HCT116 (cell line): ENCODE measurements around the gene CLSTN1. TPM values are rescaled to one million over a fixed set of nuclear protein-coding genes. Genes with fewer than 3 reads are reported as not detected.

Experiments
- ATAC-seq: fragments of 200-7000 bp; cut with Tn5 transposase; 2 replicates; pipeline ENCODE4 v1.9.1; 2020; ENCODE audit warnings: mild to moderate bottlenecking, moderate library complexity
- BruUV-seq: library from RNA; stranded (reverse); fragments of 400-500 nt; replicated peaks from 2 replicates; lab custom pipeline; 2021; lab: Mats Ljungman, UMichigan
- CTCF ChIA-PET: fragments of 300-600 bp; sonication (Branson Sonifier 250); formaldehyde crosslinking; loops from one replicate; lab custom pipeline; 2021; ENCODE audit warnings: antibody characterized with exemption; lab: Charles Lee
- POLR2A ChIA-PET: fragments of 300-600, 350-600 bp; sonication (Branson Sonifier 250); formaldehyde crosslinking; loops from one replicate; lab custom pipeline; 2021; ENCODE audit warnings: antibody characterized with exemption; lab: Charles Lee
- RAD21 ChIA-PET, 2 experiments: fragments of 300-600 bp; sonication (Branson Sonifier 250); formaldehyde crosslinking; loops; one replicate each; lab custom pipeline; 2023; ENCODE audit warnings: low total read pairs in 2 of 2; ENCODE audit not compliant: uncharacterized antibody in 2 of 2, unreplicated experiment in 2 of 2, low non-redundant PET in 1 of 2; lab: Charles Lee
- DNase-seq: peaks from one replicate; pipeline ENCODE4 v3.0.0-alpha.2; 2010; ENCODE audit warnings: low read depth, low spot score
- H2AFZ ChIP-seq: fragments of 200-600 bp; shearing (Covaris generic), sonication (generic); 2 replicates; pipeline ENCODE4 v1.6.1; 2017; ENCODE audit warnings: low read depth, mixed run types, mixed read lengths, antibody characterized with exemption, low read length; ENCODE audit not compliant: poor library complexity, severe bottlenecking
- H3K27ac ChIP-seq: 2 replicates; pipeline ENCODE4 v1.5.1; 2012; ENCODE audit warnings: low read depth, low read length
- H3K27me3 ChIP-seq: fragments of 200-600 bp; sonication (generic); 2 replicates; pipeline ENCODE4 v1.6.1; 2016; ENCODE audit warnings: mixed run types, low read length, mixed read lengths; ENCODE audit not compliant: insufficient read depth
- H3K36me3 ChIP-seq, 2 experiments: fragments of 200-500 bp in 1 of 2; fragments of 200-600 bp in 1 of 2; sonication (Bioruptor generic) in 1 of 2; sonication (generic) in 1 of 2; 2 replicates each; pipeline versions ENCODE4 v1.5.1 to v1.6.1; 2014 to 2016; ENCODE audit warnings: low read length in 2 of 2, inconsistent platforms in 1 of 2, mixed read lengths in 1 of 2, mixed run types in 1 of 2; ENCODE audit not compliant: insufficient read depth in 2 of 2, control insufficient read depth in 1 of 2
- H3K4me1 ChIP-seq, 2 experiments: fragments of 200-600 bp in 1 of 2; sonication (generic) in 1 of 2; 2 replicates each; pipeline versions ENCODE4 v1.5.1 to v1.6.1; 2012 to 2017; ENCODE audit warnings: low read length in 2 of 2, inconsistent platforms in 1 of 2, mild to moderate bottlenecking in 1 of 2, mixed read lengths in 1 of 2, mixed run types in 1 of 2, moderate library complexity in 1 of 2; ENCODE audit not compliant: insufficient read depth in 2 of 2, control insufficient read depth in 1 of 2
- H3K4me2 ChIP-seq: fragments of 200-600 bp; sonication (generic); 2 replicates; pipeline ENCODE4 v1.6.1; 2017; ENCODE audit warnings: mixed run types, low read length, mixed read lengths
- H3K4me3 ChIP-seq, 2 experiments: fragments of 200-600 bp in 1 of 2; sonication (generic) in 1 of 2; replicated peaks in 1 of 2; 2 replicates each; pipeline ENCODE4 v1.5.1; 2011 to 2016; ENCODE audit warnings: low read length in 2 of 2, control low read depth in 1 of 2, low read depth in 1 of 2, mild to moderate bottlenecking in 1 of 2, mixed read lengths in 1 of 2, mixed run types in 1 of 2
- H3K79me2 ChIP-seq: fragments of 200-600 bp; sonication (generic); 2 replicates; pipeline ENCODE4 v1.6.1; 2017; ENCODE audit warnings: mild to moderate bottlenecking, mixed run types, low read length, moderate library complexity, mixed read lengths; ENCODE audit not compliant: insufficient read depth
- H3K9ac ChIP-seq: fragments of 200-600 bp; sonication (generic); 2 replicates; pipeline ENCODE4 v1.6.1; 2016; ENCODE audit warnings: low read length, mixed read lengths
- H3K9me2 ChIP-seq: fragments of 200-600 bp; sonication (generic), shearing (Covaris generic); 2 replicates; pipeline ENCODE4 v1.6.1; 2017; ENCODE audit warnings: mixed run types, mild to moderate bottlenecking, moderate library complexity; ENCODE audit not compliant: insufficient read depth
- H3K9me3 ChIP-seq, 2 experiments: fragments of 200-500 bp in 1 of 2; fragments of 200-600 bp in 1 of 2; sonication (Bioruptor generic) in 1 of 2; sonication (generic) in 1 of 2; 2 replicates each; pipeline ENCODE4 v1.6.1; 2014 to 2017; ENCODE audit warnings: low read length in 2 of 2, mixed read lengths in 2 of 2, inconsistent platforms in 1 of 2, low read depth in 1 of 2, mild to moderate bottlenecking in 1 of 2, mixed run types in 1 of 2, moderate library complexity in 1 of 2; ENCODE audit not compliant: control insufficient read depth in 1 of 2, insufficient read depth in 1 of 2
- H4K20me1 ChIP-seq: fragments of 200-600 bp; sonication (generic), shearing (Covaris generic); 2 replicates; pipeline ENCODE4 v1.6.1; 2017; ENCODE audit warnings: mixed run types, mild to moderate bottlenecking, moderate library complexity; ENCODE audit not compliant: insufficient read depth
- CBX3 ChIP-seq: IDR thresholded peaks from 2 replicates; pipeline ENCODE4 v1.6.1; 2012; ENCODE audit warnings: low read depth
- EGR1 ChIP-seq: IDR thresholded peaks from 2 replicates; pipeline ENCODE4 v1.6.1; 2012; ENCODE audit warnings: low read depth
- ELF1 ChIP-seq: IDR thresholded peaks from 2 replicates; pipeline ENCODE4 v1.6.1; 2012; ENCODE audit warnings: low read depth, borderline replicate concordance
- EZH2phosphoT487 ChIP-seq: fragments of 200-600 bp; IDR thresholded peaks from 2 replicates; pipeline ENCODE4 v1.6.1; 2018; ENCODE audit warnings: antibody characterized with exemption, borderline replicate concordance
- FOSL1 ChIP-seq: IDR thresholded peaks from 2 replicates; pipeline ENCODE4 v1.6.1; 2012; ENCODE audit warnings: low read depth
- POLR2A ChIP-seq: IDR thresholded peaks from 2 replicates; pipeline ENCODE4 v1.7.0; 2011; ENCODE audit warnings: borderline replicate concordance; ENCODE audit not compliant: insufficient read depth, insufficient read length; ENCODE audit errors: extremely low read depth
- POLR2AphosphoS5 ChIP-seq: IDR thresholded peaks from 2 replicates; pipeline ENCODE4 v1.6.1; 2011; ENCODE audit warnings: mild to moderate bottlenecking, low read depth, low read length, moderate library complexity
- SIN3A ChIP-seq: IDR thresholded peaks from 2 replicates; pipeline ENCODE4 v1.6.1; 2012; ENCODE audit warnings: low read depth
- YY1 ChIP-seq: IDR thresholded peaks from 2 replicates; pipeline ENCODE4 v1.6.1; 2011; ENCODE audit warnings: low read length, low read depth, moderate library complexity, mild to moderate bottlenecking; ENCODE audit not compliant: insufficient replicate concordance; ENCODE audit errors: extremely low read depth
- ZNF274 ChIP-seq: fragments of 200-500 bp; sonication (Bioruptor generic); IDR thresholded peaks from 2 replicates; pipeline ENCODE4 v1.6.1; 2014; ENCODE audit warnings: mild to moderate bottlenecking, low read depth, low read length, inconsistent platforms
- intact Hi-C: fragments of 100-400 bp; cut with micrococcal nuclease; formaldehyde crosslinking; loops from 2 replicates; pipeline ENCODE4 v1.10.0; 2022
- total RNA-seq: library from RNA; stranded (reverse); gene quantifications from one replicate; pipeline ENCODE4 v1.2.1, GENCODE V29; 2021; ENCODE audit not compliant: unreplicated experiment
- TF ChIP-seq, protein P1 (sequence below): IDR thresholded peaks from 2 replicates; pipeline ENCODE4 v1.6.1; 2012
- TF ChIP-seq, protein P2 (sequence below): IDR thresholded peaks from 2 replicates; pipeline ENCODE4 v1.6.1; 2012; ENCODE audit warnings: low read depth
- TF ChIP-seq, protein P3 (sequence below): IDR thresholded peaks from 2 replicates; pipeline ENCODE4 v1.6.1; 2011; ENCODE audit warnings: mild to moderate bottlenecking, low read length, moderate library complexity; ENCODE audit not compliant: insufficient replicate concordance; ENCODE audit errors: extremely low read depth

The CLSTN1 gene
- total RNA-seq, 1 experiment from 2014 or later = 113 TPM

DNA sequence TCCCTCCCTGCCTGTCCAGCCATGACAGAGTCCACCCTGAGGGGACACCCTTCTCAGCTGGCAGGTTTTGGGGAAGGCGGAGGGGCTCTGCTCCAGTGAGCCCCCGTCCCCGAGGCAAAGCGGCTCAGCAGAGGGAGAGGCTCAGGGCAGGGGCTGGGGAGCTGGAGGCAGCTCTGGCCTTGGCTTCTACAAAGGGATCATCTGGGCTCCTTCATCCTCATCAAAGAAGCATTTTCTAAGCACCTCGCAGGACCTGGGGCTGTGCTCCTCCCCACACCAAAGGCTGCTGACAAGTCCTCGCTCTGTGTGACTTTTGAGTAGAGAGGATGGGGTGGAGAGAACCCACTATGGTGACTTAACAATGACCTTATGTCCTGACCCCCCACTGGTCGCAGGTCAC, 21.0 kb upstream of the CLSTN1 start:
- POLR2A ChIA-PET = no interaction called here
- CTCF ChIA-PET = no interaction called here
- no peak overlapping the region for H3K4me2 ChIP-seq

DNA sequence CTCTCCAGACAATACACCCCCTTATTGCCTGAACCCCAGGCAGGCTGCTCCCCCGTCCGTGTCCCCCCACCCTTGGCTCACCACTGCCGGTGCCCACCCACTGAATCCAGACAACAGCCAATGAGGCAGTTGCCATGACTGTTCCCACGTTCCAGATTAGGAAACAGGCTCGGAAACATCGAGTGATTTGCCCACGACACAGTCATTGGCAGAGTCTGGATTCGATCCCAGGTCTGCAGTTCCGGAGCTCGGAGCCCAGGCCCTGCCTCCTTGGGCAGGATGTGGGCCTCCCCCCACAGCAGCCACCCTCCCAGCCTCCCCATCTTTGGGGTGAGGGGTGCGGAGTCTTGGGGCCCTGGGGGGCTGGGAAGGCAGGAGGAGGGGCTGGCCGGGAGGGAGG, 20.3 kb upstream of the CLSTN1 start:
- ChIA-PET RAD21 (no interaction called here), POLR2A (no interaction called here), CTCF (no interaction called here)
- no peak for ATAC-seq
- Histone ChIP-seq H4K20me1 (no peaks in the 10 kb centered on the region), H3K9ac (no peak overlapping the region), H2AFZ (no peak overlapping the region), H3K36me3 (no peaks in the 10 kb centered on the region), H3K9me2 (no peaks in the 10 kb centered on the region), H3K27ac (no peak overlapping the region), H3K27me3 (no peaks in the 10 kb centered on the region), H3K9me3 (no peaks in the 10 kb centered on the region; a peak in 1 of 4 replicates), H3K79me2 (no peaks in the 10 kb centered on the region), H3K4me3 (no peak overlapping the region), H3K4me1 (no peaks in the 10 kb centered on the region; a peak in 1 of 4 replicates), H3K4me2 (no peak overlapping the region)
- DNase-seq = no peak
- intact Hi-C loops = no loop called here
- no TSS peak for BruUV-seq
- TF ChIP-seq FOSL1 = no peak
- TF ChIP-seq, protein P1, sequence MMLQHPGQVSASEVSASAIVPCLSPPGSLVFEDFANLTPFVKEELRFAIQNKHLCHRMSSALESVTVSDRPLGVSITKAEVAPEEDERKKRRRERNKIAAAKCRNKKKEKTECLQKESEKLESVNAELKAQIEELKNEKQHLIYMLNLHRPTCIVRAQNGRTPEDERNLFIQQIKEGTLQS = no peak
- no peak for TF ChIP-seq EZH2phosphoT487
- TF ChIP-seq YY1 = no peak
- TF ChIP-seq POLR2A = no peak
- TF ChIP-seq CBX3 = no peak
- no peak for TF ChIP-seq POLR2AphosphoS5
- TF ChIP-seq SIN3A = no peak
- TF ChIP-seq, protein P2, sequence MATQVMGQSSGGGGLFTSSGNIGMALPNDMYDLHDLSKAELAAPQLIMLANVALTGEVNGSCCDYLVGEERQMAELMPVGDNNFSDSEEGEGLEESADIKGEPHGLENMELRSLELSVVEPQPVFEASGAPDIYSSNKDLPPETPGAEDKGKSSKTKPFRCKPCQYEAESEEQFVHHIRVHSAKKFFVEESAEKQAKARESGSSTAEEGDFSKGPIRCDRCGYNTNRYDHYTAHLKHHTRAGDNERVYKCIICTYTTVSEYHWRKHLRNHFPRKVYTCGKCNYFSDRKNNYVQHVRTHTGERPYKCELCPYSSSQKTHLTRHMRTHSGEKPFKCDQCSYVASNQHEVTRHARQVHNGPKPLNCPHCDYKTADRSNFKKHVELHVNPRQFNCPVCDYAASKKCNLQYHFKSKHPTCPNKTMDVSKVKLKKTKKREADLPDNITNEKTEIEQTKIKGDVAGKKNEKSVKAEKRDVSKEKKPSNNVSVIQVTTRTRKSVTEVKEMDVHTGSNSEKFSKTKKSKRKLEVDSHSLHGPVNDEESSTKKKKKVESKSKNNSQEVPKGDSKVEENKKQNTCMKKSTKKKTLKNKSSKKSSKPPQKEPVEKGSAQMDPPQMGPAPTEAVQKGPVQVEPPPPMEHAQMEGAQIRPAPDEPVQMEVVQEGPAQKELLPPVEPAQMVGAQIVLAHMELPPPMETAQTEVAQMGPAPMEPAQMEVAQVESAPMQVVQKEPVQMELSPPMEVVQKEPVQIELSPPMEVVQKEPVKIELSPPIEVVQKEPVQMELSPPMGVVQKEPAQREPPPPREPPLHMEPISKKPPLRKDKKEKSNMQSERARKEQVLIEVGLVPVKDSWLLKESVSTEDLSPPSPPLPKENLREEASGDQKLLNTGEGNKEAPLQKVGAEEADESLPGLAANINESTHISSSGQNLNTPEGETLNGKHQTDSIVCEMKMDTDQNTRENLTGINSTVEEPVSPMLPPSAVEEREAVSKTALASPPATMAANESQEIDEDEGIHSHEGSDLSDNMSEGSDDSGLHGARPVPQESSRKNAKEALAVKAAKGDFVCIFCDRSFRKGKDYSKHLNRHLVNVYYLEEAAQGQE = no peak

More for the DNA sequence above, 21.0 kb upstream of the CLSTN1 start:
- Histone ChIP-seq H3K4me1 (no peaks in the 10 kb centered on the region; a peak in 1 of 4 replicates), H2AFZ (no peak overlapping the region), H4K20me1 (no peaks in the 10 kb centered on the region), H3K79me2 (no peaks in the 10 kb centered on the region), H3K9me3 (no peaks in the 10 kb centered on the region; a peak in 1 of 4 replicates), H3K9me2 (no peaks in the 10 kb centered on the region), H3K9ac (no peak overlapping the region), H3K27ac (no peak overlapping the region), H3K4me3 (no peak overlapping the region), H3K36me3 (no peaks in the 10 kb centered on the region), H3K27me3 (no peaks in the 10 kb centered on the region)
- intact Hi-C loops = no loop called here
- ATAC-seq (no peak), DNase-seq (no peak)
- no peak for TF ChIP-seq EGR1
- TF ChIP-seq, protein P3, sequence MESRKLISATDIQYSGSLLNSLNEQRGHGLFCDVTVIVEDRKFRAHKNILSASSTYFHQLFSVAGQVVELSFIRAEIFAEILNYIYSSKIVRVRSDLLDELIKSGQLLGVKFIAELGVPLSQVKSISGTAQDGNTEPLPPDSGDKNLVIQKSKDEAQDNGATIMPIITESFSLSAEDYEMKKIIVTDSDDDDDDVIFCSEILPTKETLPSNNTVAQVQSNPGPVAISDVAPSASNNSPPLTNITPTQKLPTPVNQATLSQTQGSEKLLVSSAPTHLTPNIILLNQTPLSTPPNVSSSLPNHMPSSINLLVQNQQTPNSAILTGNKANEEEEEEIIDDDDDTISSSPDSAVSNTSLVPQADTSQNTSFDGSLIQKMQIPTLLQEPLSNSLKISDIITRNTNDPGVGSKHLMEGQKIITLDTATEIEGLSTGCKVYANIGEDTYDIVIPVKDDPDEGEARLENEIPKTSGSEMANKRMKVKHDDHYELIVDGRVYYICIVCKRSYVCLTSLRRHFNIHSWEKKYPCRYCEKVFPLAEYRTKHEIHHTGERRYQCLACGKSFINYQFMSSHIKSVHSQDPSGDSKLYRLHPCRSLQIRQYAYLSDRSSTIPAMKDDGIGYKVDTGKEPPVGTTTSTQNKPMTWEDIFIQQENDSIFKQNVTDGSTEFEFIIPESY = no peak
- no peak for TF ChIP-seq ZNF274
- no peak for TF ChIP-seq ELF1
- no peak for TF ChIP-seq POLR2AphosphoS5
- no TSS peak for BruUV-seq
- RAD21 ChIA-PET = no interaction called here
